Activated naive CD4-positive, alpha-beta T cell treated with anti-CD3 and anti-CD28 coated beads, Interleukin-2, amount 10 ng/mL, durations not matched to agents 7 days and 5 days (primary cell): ENCODE data around the gene KIAA0232.
"Not testable (repeated sequence)": the region's sequence is repeated elsewhere in the genome, so short reads cannot be mapped to it uniquely, and the experiment has no call there.

Experiments
- CTCF ChIA-PET: fragments of 350-600 bp; sonication (Branson Sonifier 250); formaldehyde crosslinking; loops from one replicate; lab custom pipeline; 2021; ENCODE audit warnings: antibody characterized with exemption; lab: Charles Lee
- DNase-seq: peaks from one replicate; pipeline ENCODE4 v3.0.0-alpha.2; 2020
- H3K27ac Mint-ChIP-seq: one replicate; pipeline ENCODE4 v1.8.0; 2021; ENCODE audit warnings: mild to moderate bottlenecking, moderate library complexity, mixed read lengths
- H3K27me3 Mint-ChIP-seq: one replicate; pipeline ENCODE4 v1.8.0; 2021; ENCODE audit warnings: mild to moderate bottlenecking, mixed read lengths
- H3K36me3 Mint-ChIP-seq: one replicate; pipeline ENCODE4 v1.8.0; 2021; ENCODE audit warnings: mixed read lengths
- H3K4me1 Mint-ChIP-seq: one replicate; pipeline ENCODE4 v1.8.0; 2021; ENCODE audit warnings: mixed read lengths
- H3K4me3 Mint-ChIP-seq: one replicate; pipeline ENCODE4 v1.8.0; 2021; ENCODE audit warnings: mild to moderate bottlenecking, moderate library complexity, mixed read lengths
- H3K9me3 Mint-ChIP-seq: one replicate; pipeline ENCODE4 v1.8.0; 2021; ENCODE audit warnings: mixed read lengths

KIAA0232 gene

DNA sequence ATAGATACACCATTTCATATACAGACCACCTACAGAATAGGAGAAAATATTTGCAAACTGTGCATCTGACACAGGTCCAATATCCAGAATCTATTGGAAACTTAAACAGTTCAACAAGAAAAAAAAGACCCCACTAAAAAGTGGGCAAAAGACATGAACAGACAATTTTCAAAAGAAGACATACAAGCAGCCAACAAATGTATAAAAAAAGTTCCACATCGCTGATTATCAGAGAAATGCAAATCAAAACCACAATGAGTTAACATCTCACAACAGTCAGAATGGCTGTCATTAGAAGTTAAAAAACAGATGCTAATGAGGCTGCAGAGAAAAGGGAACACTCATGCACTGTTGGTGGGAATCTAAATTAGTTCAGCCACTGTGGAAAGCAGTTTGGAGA lies 36.8 kb downstream of the KIAA0232 start:
- no peaks in the 10 kb centered on the region for H3K27me3 Mint-ChIP-seq
- H3K4me3 Mint-ChIP-seq, result no peak overlapping the region
- CTCF ChIA-PET, result interaction anchor here (0.7 kb wide), 1 partner anchor 264 kb away, joined by 4 read pairs; no protein-coding TSS in a partner anchor
- no peak overlapping the region for H3K27ac Mint-ChIP-seq
- H3K36me3 Mint-ChIP-seq, result peaks cover 34% of the 10 kb centered on the region
- H3K9me3 Mint-ChIP-seq, result peaks cover 23% of the 10 kb centered on the region
- DNase-seq, result no peak
- no peaks in the 10 kb centered on the region for H3K4me1 Mint-ChIP-seq

DNA sequence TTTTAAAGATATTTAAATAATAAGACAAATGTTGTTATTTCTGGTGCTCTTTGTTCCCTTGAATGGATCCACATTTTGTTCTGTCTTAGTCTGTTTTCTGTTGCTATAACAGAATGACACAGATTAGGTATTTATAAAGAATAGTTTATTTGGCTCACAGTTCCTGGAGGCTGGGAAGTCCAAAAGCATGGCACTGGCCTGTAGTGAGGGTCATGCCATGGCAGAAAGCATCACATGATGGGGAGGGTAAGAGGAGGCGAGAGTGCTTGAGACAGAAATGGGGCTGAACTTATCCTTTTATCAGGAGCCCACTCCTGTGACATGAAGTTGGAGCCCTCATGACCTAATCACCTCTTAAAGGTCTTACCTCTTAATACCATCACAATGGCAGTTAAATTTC lies 38.2 kb downstream of the KIAA0232 start:
- DNase-seq, result no peak
- peaks cover 39% of the 10 kb centered on the region for H3K36me3 Mint-ChIP-seq
- peak overlapping the region; percentile 45 for H3K27ac Mint-ChIP-seq
- CTCF ChIA-PET, result no interaction called here
- H3K9me3 Mint-ChIP-seq, result peaks cover 23% of the 10 kb centered on the region
- no peaks in the 10 kb centered on the region for H3K4me1 Mint-ChIP-seq
- no peaks in the 10 kb centered on the region for H3K27me3 Mint-ChIP-seq
- H3K4me3 Mint-ChIP-seq, result no peak overlapping the region

- DNase-seq, result no peak
- H3K4me3 Mint-ChIP-seq, result no peak overlapping the region
- H3K27me3 Mint-ChIP-seq, result no peaks in the 10 kb centered on the region
- peaks cover 40% of the 10 kb centered on the region for H3K36me3 Mint-ChIP-seq
- H3K9me3 Mint-ChIP-seq, result peaks cover 15% of the 10 kb centered on the region
- CTCF ChIA-PET, result no interaction called here
- H3K27ac Mint-ChIP-seq, result no peak overlapping the region
- peaks cover 2% of the 10 kb centered on the region for H3K4me1 Mint-ChIP-seq
Measured at GRCh38 chr4:6824071-6824470, 41.5 kb downstream of the KIAA0232 start.

DNA sequence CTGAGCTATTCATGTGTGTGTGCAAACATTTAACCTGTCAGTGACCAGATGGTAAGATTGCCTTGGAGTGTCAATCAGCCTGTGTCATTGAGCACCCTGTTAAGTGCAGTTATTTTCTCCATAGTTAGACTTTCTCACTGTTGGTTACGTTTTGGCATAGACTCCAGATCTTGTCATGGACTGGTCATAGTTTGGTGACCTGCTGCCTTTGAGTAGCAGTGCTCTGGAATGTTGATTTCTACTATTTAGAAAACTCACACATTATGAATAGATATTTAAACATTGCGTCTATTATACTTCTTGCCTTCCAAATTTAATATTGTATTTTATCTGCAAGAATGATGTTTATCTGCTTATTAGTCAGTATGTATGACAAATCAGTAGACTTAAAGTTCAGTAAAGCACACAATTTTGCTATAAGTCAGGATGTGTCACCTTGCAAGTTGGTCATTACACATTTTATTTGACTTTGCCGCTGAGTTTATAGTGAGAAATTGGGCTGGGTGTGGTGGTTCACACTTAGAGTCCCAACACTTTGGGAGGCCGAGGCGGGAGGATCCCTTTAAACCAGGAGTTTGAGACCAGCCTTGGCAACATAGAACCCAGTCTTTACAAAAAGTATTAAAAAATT lies 42.4 kb downstream of the KIAA0232 start:
- no peak overlapping the region for H3K4me3 Mint-ChIP-seq
- CTCF ChIA-PET, result no interaction called here
- no peak overlapping the region for H3K27ac Mint-ChIP-seq

DNA sequence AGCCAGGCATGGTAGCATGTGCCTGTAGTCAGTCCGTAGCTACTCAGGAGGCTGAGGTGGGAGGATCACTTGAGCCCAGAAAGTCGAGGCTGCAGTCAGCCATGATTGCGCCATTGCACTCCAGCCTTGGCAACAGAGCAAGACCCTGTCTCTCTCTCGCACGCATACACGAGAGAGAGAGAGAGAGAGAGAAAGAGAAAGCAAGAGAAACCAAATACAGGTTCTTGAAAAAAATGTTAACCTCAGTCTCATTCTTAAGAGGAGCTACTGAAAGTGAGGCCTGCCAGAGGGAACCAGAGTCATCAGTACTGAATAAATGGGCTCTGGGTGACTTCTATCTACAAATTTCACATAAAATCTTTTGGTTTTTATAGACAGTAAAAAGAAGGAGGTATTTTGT lies 42.9 kb downstream of the KIAA0232 start:
- CTCF ChIA-PET, result no interaction called here

More for the DNA sequence above, 42.4 kb downstream of the KIAA0232 start:
- Mint-ChIP-seq H3K9me3 (peaks cover 7% of the 10 kb centered on the region), H3K4me1 (peaks cover 2% of the 10 kb centered on the region), H3K36me3 (peaks cover 35% of the 10 kb centered on the region), H3K27me3 (no peaks in the 10 kb centered on the region)
- DNase-seq, result no peak

GRCh38 chr4:6826781-6827508 lies 44.4 kb downstream of the KIAA0232 start:
- H3K9me3 Mint-ChIP-seq, result no peaks in the 10 kb centered on the region
- H3K4me1 Mint-ChIP-seq, result peaks cover 2% of the 10 kb centered on the region
- H3K27ac Mint-ChIP-seq, result no peak overlapping the region
- H3K27me3 Mint-ChIP-seq, result no peaks in the 10 kb centered on the region
- peaks cover 36% of the 10 kb centered on the region for H3K36me3 Mint-ChIP-seq
- no peak overlapping the region for H3K4me3 Mint-ChIP-seq
- no peak for DNase-seq
- CTCF ChIA-PET, result interaction anchor here (1.3 kb wide), 2 partner anchors 44 to 47 kb away, joined by 3 to 6 read pairs; no protein-coding TSS in a partner anchor

More for the DNA sequence above, 42.9 kb downstream of the KIAA0232 start:
- Mint-ChIP-seq H3K27ac (no peak overlapping the region), H3K36me3 (peaks cover 31% of the 10 kb centered on the region), H3K4me1 (peaks cover 2% of the 10 kb centered on the region), H3K9me3 (peaks cover 3% of the 10 kb centered on the region), H3K4me3 (no peak overlapping the region), H3K27me3 (no peaks in the 10 kb centered on the region)
- no peak for DNase-seq

- H3K27ac Mint-ChIP-seq, result no peak overlapping the region
- peaks cover 48% of the 10 kb centered on the region for H3K36me3 Mint-ChIP-seq
- H3K9me3 Mint-ChIP-seq, result no peaks in the 10 kb centered on the region
- H3K27me3 Mint-ChIP-seq, result no peaks in the 10 kb centered on the region
- peaks cover 2% of the 10 kb centered on the region for H3K4me1 Mint-ChIP-seq
- no peak overlapping the region for H3K4me3 Mint-ChIP-seq
- DNase-seq, result no peak
- CTCF ChIA-PET, result interaction anchor here (1.3 kb wide), 1 partner anchor 45 kb away, joined by 6 read pairs; no protein-coding TSS in a partner anchor
Measured at GRCh38 chr4:6829086-6829485, 46.6 kb downstream of the KIAA0232 start.

DNA sequence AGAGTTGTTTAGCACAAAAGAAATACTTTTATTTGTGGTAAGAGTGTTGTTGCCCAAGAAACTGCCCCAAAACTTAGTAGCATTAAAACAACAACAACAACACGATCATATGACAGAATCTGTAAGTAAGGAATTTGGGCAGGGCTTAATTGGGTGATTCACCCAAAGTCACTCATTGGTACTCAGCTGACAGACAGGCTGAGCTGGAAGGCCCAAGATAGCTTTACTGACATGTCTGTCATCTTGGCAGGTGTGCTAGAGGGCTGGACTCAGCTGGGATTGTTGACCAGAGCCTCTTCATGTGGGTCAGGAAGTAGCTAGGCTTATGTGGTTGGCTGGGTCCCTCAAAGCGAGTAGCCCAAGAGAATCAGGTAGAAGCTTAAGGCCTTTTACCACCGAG lies 52.3 kb downstream of the KIAA0232 start:
- no peak for DNase-seq
- no peak overlapping the region for H3K4me3 Mint-ChIP-seq
- H3K27me3 Mint-ChIP-seq, result no peaks in the 10 kb centered on the region
- CTCF ChIA-PET, result no interaction called here
- H3K27ac Mint-ChIP-seq, result no peak overlapping the region
- no peaks in the 10 kb centered on the region for H3K4me1 Mint-ChIP-seq
- peaks cover 37% of the 10 kb centered on the region for H3K36me3 Mint-ChIP-seq
- H3K9me3 Mint-ChIP-seq, result peaks cover 4% of the 10 kb centered on the region

DNA sequence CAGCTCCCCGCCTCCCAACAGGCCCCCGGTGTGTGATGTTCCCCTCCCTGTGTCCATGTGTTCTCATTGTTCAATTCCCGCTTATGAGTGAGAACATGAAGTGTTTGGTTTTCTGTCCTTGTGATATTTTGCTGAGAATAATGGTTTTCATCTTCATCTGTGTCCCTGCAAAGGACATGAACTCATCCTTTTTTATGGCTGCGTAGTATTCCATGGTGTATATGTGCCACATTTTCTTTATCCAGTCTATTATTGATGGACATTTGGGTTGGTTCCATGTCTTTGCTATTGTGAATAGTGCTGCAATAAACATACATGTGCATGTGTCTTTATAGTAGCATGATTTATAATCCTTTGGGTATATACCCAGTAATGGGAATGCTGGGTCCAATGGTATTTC lies 53.1 kb downstream of the KIAA0232 start:
- H3K4me3 Mint-ChIP-seq, H3K9me3 Mint-ChIP-seq, H3K27ac Mint-ChIP-seq, DNase-seq, H3K4me1 Mint-ChIP-seq, H3K27me3 Mint-ChIP-seq, CTCF ChIA-PET: not testable (repeated sequence)
- H3K36me3 Mint-ChIP-seq, result peaks cover 36% of the 10 kb centered on the region

- H3K4me1 Mint-ChIP-seq, H3K9me3 Mint-ChIP-seq, H3K27ac Mint-ChIP-seq, DNase-seq, H3K27me3 Mint-ChIP-seq, H3K4me3 Mint-ChIP-seq: not testable (repeated sequence)
- H3K36me3 Mint-ChIP-seq, result peaks cover 26% of the 10 kb centered on the region
- CTCF ChIA-PET, result interaction anchor here (2.1 kb wide), 1 partner anchor 117 kb away, joined by 4 read pairs; no protein-coding TSS in a partner anchor
Measured at GRCh38 chr4:6837106-6837505, 54.6 kb downstream of the KIAA0232 start.

GRCh38 chr4:6839579-6839978 lies 57.1 kb downstream of the KIAA0232 start:
- H3K9me3 Mint-ChIP-seq, result peaks cover 4% of the 10 kb centered on the region

GRCh38 chr4:6840062-6840976 lies 57.8 kb downstream of the KIAA0232 start:
- Mint-ChIP-seq H3K9me3 (peaks cover 4% of the 10 kb centered on the region), H3K27me3 (no peaks in the 10 kb centered on the region), H3K27ac (no peak overlapping the region), H3K36me3 (peaks cover 31% of the 10 kb centered on the region), H3K4me1 (no peaks in the 10 kb centered on the region), H3K4me3 (no peak overlapping the region)
- CTCF ChIA-PET, result no interaction called here
- DNase-seq, result no peak

More at GRCh38 chr4:6839579-6839978, 57.1 kb downstream of the KIAA0232 start:
- H3K36me3 Mint-ChIP-seq, result peaks cover 24% of the 10 kb centered on the region
- H3K4me1 Mint-ChIP-seq, result no peaks in the 10 kb centered on the region
- no peak for DNase-seq
- H3K4me3 Mint-ChIP-seq, result no peak overlapping the region
- no peak overlapping the region for H3K27ac Mint-ChIP-seq
- no peaks in the 10 kb centered on the region for H3K27me3 Mint-ChIP-seq
- CTCF ChIA-PET, result no interaction called here

- Mint-ChIP-seq H3K27ac (no peak overlapping the region), H3K4me3 (no peak overlapping the region), H3K4me1 (no peaks in the 10 kb centered on the region), H3K36me3 (peaks cover 33% of the 10 kb centered on the region), H3K9me3 (no peaks in the 10 kb centered on the region), H3K27me3 (no peaks in the 10 kb centered on the region)
- DNase-seq, result no peak
- CTCF ChIA-PET, result interaction anchor here (0.9 to 1.8 kb wide), 2 partner anchors 28 to 48 kb away, joined by 3 to 6 read pairs; no protein-coding TSS in a partner anchor
Measured at GRCh38 chr4:6845027-6845426, 62.5 kb downstream of the KIAA0232 start.

DNA sequence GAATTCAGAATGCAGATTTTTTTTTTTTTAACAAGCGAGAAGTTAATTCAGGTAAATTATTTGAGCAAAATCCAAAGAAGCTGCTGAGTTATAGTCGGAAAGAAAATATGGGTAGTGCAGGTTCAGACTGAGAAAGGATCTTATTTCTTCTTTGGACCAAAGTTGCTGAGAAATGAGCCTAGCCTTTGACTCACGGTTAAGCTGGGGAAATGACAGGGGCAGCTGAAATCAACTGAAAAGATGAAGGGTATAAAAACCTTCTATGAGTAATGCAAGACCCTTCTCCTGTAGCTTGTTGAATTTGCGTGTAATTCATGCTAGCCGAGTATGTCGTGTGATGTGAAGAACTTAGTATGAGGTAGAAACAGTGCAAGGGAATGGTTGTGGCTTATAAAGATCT lies 63.0 kb downstream of the KIAA0232 start:
- Mint-ChIP-seq H3K27me3 (no peaks in the 10 kb centered on the region), H3K27ac (no peak overlapping the region), H3K4me3 (no peak overlapping the region), H3K9me3 (no peaks in the 10 kb centered on the region), H3K4me1 (no peaks in the 10 kb centered on the region), H3K36me3 (peaks cover 38% of the 10 kb centered on the region)
- CTCF ChIA-PET, result interaction anchor here (1.8 kb wide), 1 partner anchor 28 kb away, joined by 6 read pairs; no protein-coding TSS in a partner anchor
- no peak for DNase-seq
